ENCODE measurements around the gene NDOR1.

- no peak for TF ChIP-seq EZH2 (IDR thresholded peaks at IDR 0.05; ENCODE audit: borderline replicate concordance, low read length)
- no peak for TF ChIP-seq CTCF (conservative IDR thresholded peaks at IDR 0.05 in 1 of 2, IDR thresholded peaks at IDR 0.05 in 1 of 2; ENCODE audit: extremely low read depth in 1 of 2, insufficient read depth in 1 of 2, low read depth in 1 of 2, low read length in 2 of 2)
These were observed 31.5 kb downstream of the NDOR1 start for GRCh38 chr9:137236936-137237421.
